ENCODE data around the gene FGF11. TPM values are rescaled to one million over a fixed set of nuclear protein-coding genes. Genes with fewer than 3 reads are reported as not detected.

Gene FGF11
- polyA plus RNA-seq, 1 of the 3 experiments (the other 2 are of a cell fraction), result 1.9 TPM

DNA sequence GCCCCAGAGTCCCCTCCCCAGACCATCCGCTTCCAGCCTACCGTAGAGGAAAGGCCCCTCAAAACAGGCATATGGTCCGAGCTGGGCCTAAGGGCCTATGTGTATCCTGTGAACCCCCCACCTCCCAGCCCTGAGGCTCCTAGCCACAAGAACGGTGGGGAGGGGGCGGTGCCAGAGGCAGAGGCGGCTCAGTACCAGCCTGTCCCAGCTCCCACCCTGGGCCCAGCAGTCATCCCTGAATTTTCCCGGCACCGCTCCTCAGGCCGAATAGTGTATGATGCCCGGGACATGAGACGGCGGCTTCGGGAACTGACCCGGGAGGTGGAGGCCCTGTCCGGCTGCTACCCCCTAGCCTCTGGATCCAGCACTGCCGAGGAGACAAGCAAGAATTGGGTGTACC lies 18.1 kb upstream of the FGF11 start:
- no peak overlapping the region for H3K4me2 ChIP-seq
- H3K27ac ChIP-seq (ENCODE audit: low read depth in 2 of 2, low read length in 1 of 2), result no peak overlapping the region
- H3K9ac ChIP-seq, result no peak overlapping the region
- no peaks in the 10 kb centered on the region; a peak in 1 of 4 replicates for H3K4me1 ChIP-seq (ENCODE audit: control insufficient read depth in 1 of 2, insufficient read depth in 2 of 2, low read depth in 1 of 2, low read length in 1 of 2)
- no peaks in the 10 kb centered on the region for H4K20me1 ChIP-seq (ENCODE audit: insufficient read depth)
- H3K36me3 ChIP-seq (replicated peaks in 1 of 2; ENCODE audit: control insufficient read depth in 1 of 2, insufficient read depth in 2 of 2, low read length in 1 of 2), result peaks cover 0 to 12% of the 10 kb centered on the region in 2 experiments
- H3K9me3 ChIP-seq, result no peaks in the 10 kb centered on the region
- POLR2A ChIA-PET, result interaction anchor here (0.6 to 0.8 kb wide), 2 partner anchors 17 to 115 kb away, joined by 4 to 6 read pairs; partner anchors contain the start of gene TMEM256
- H3K79me2 ChIP-seq (ENCODE audit: insufficient read depth), result no peaks in the 10 kb centered on the region
- no peak for DNase-seq
- CTCF ChIA-PET, result interaction anchor here (1.2 to 1.4 kb wide), 3 partner anchors 11 to 18 kb away, joined by 3 to 6 read pairs (median 5); partner anchors contain the start of gene FGF11
- 98% methylated on average over 16 of the region's 16 CpGs for WGBS (ENCODE audit: low lambda C conversion rate)
- no peaks in the 10 kb centered on the region for H3F3A ChIP-seq (replicated peaks; ENCODE audit: insufficient read depth)
- H3K9me2 ChIP-seq, result no peaks in the 10 kb centered on the region
- H2AFZ ChIP-seq (ENCODE audit: low read depth), result no peak overlapping the region
- no peak for TF ChIP-seq TCF12 (IDR thresholded peaks at IDR 0.05)
- no peak for TF ChIP-seq CHD2 (IDR thresholded peaks at IDR 0.05; ENCODE audit: low read length, partially characterized antibody)
- no peak for TF ChIP-seq TAF1 (IDR thresholded peaks at IDR 0.05; ENCODE audit: borderline replicate concordance, low read depth, low read length)
- TF ChIP-seq SMC3 (IDR thresholded peaks at IDR 0.05; ENCODE audit: low read depth, low read length), result no peak
- no peak for TF ChIP-seq YY1 (IDR thresholded peaks at IDR 0.05; ENCODE audit: low read depth)
- no peak for TF ChIP-seq NRF1 (IDR thresholded peaks at IDR 0.05; ENCODE audit: low read depth, low read length)
- TF ChIP-seq RFX5 (IDR thresholded peaks at IDR 0.05; ENCODE audit: low read length), result no peak
- TF ChIP-seq GATA2 (CRISPR knock-in tag; IDR thresholded peaks at IDR 0.05), result no peak
- TF ChIP-seq, protein P1, sequence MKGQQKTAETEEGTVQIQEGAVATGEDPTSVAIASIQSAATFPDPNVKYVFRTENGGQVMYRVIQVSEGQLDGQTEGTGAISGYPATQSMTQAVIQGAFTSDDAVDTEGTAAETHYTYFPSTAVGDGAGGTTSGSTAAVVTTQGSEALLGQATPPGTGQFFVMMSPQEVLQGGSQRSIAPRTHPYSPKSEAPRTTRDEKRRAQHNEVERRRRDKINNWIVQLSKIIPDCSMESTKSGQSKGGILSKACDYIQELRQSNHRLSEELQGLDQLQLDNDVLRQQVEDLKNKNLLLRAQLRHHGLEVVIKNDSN (IDR thresholded peaks at IDR 0.05; ENCODE audit: borderline replicate concordance, low read depth), result no peak
- TF ChIP-seq, protein P2, sequence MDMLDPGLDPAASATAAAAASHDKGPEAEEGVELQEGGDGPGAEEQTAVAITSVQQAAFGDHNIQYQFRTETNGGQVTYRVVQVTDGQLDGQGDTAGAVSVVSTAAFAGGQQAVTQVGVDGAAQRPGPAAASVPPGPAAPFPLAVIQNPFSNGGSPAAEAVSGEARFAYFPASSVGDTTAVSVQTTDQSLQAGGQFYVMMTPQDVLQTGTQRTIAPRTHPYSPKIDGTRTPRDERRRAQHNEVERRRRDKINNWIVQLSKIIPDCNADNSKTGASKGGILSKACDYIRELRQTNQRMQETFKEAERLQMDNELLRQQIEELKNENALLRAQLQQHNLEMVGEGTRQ (IDR thresholded peaks at IDR 0.05; ENCODE audit: borderline replicate concordance, low read depth, low read length), result no peak
- TF ChIP-seq FOXM1 (IDR thresholded peaks at IDR 0.05; ENCODE audit: low read depth), result no peak
- TF ChIP-seq FOXJ3 (CRISPR knock-in tag; IDR thresholded peaks at IDR 0.05), result no peak
- TF ChIP-seq SIN3A (IDR thresholded peaks at IDR 0.05; ENCODE audit: borderline replicate concordance, low read depth, low read length), result no peak
- H3K27me3 ChIP-seq (ENCODE audit: insufficient read depth), result no peaks in the 10 kb centered on the region
- no peak overlapping the region for H3K4me3 ChIP-seq (ENCODE audit: low read depth in 2 of 2, low read length in 1 of 2)

DNA sequence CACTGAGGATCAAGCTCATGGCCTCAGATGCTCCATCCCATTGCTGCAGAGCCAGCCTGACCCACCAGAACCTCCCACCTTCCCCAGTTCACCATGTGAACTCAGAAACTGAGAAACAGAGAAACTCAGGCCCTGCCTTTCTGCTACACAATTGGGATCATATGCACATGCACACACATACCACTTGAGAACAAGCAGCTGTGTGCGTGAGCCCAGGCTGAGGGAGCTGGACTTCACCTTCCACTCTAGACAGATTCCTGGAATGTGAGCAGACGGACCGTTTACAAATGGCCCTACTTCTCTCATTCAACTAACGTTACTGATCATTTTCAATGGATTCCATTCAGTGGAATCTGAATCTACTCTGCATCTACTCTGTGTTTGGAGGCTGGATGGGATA lies 15.6 kb upstream of the FGF11 start:
- ChIA-PET CTCF (no interaction called here), POLR2A (no interaction called here)
- Histone ChIP-seq H3K9me3 (no peaks in the 10 kb centered on the region), H3K79me2 (ENCODE audit: insufficient read depth) (no peaks in the 10 kb centered on the region), H4K20me1 (ENCODE audit: insufficient read depth) (no peaks in the 10 kb centered on the region), H3K9me2 (no peaks in the 10 kb centered on the region), H3K4me1 (ENCODE audit: control insufficient read depth in 1 of 2, insufficient read depth in 2 of 2, low read depth in 1 of 2, low read length in 1 of 2) (no peaks in the 10 kb centered on the region; a peak in 1 of 4 replicates), H3K27me3 (ENCODE audit: insufficient read depth) (no peaks in the 10 kb centered on the region), H3K27ac (ENCODE audit: low read depth in 2 of 2, low read length in 1 of 2) (no peak overlapping the region), H3K4me3 (ENCODE audit: low read depth in 2 of 2, low read length in 1 of 2) (no peak overlapping the region), H3F3A (replicated peaks; ENCODE audit: insufficient read depth) (no peaks in the 10 kb centered on the region), H3K4me2 (no peak overlapping the region), H3K9ac (no peak overlapping the region), H3K36me3 (replicated peaks in 1 of 2; ENCODE audit: control insufficient read depth in 1 of 2, insufficient read depth in 2 of 2, low read length in 1 of 2) (no peaks in the 10 kb centered on the region), H2AFZ (ENCODE audit: low read depth) (no peak overlapping the region)
- 68% methylated on average over 4 of the region's 4 CpGs for WGBS (ENCODE audit: low lambda C conversion rate)
- DNase-seq, result no peak
- TF ChIP-seq MEF2A (IDR thresholded peaks at IDR 0.05; ENCODE audit: borderline replicate concordance, low read depth) (no peak), NFIC (IDR thresholded peaks at IDR 0.05; ENCODE audit: borderline replicate concordance) (no peak), GATA2 (CRISPR knock-in tag; IDR thresholded peaks at IDR 0.05) (no peak), CHD2 (IDR thresholded peaks at IDR 0.05; ENCODE audit: low read length, partially characterized antibody) (no peak), TAF1 (IDR thresholded peaks at IDR 0.05; ENCODE audit: borderline replicate concordance, low read depth, low read length) (no peak), YY1 (IDR thresholded peaks at IDR 0.05; ENCODE audit: low read depth) (no peak), GABPA (IDR thresholded peaks at IDR 0.05; ENCODE audit: low read depth) (no peak), FOXM1 (IDR thresholded peaks at IDR 0.05; ENCODE audit: low read depth) (no peak), JUND (IDR thresholded peaks at IDR 0.05) (no peak), EZH2phosphoT487 (IDR thresholded peaks at IDR 0.05; ENCODE audit: borderline replicate concordance, low read depth) (no peak), RFX5 (IDR thresholded peaks at IDR 0.05; ENCODE audit: low read length) (no peak), RAD21 (IDR thresholded peaks at IDR 0.05; ENCODE audit: low read length) (no peak), RXRA (IDR thresholded peaks at IDR 0.05; ENCODE audit: borderline replicate concordance, low read depth) (no peak), TEAD4 (IDR thresholded peaks at IDR 0.05; ENCODE audit: borderline replicate concordance, insufficient read depth) (no peak)
- TF ChIP-seq, protein P3, sequence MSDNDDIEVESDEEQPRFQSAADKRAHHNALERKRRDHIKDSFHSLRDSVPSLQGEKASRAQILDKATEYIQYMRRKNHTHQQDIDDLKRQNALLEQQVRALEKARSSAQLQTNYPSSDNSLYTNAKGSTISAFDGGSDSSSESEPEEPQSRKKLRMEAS (IDR thresholded peaks at IDR 0.05; ENCODE audit: low read depth), result no peak

Measured in SK-N-SH (cell line).